ENCODE measurements around the gene COL19A1.
A peak's percentile ranks its signal among the peaks of the same experiment; 100 is the strongest.
"Not testable (repeated sequence)": the region's sequence is repeated elsewhere in the genome, so short reads cannot be mapped to it uniquely, and the experiment has no call there.

Gene COL19A1

DNA sequence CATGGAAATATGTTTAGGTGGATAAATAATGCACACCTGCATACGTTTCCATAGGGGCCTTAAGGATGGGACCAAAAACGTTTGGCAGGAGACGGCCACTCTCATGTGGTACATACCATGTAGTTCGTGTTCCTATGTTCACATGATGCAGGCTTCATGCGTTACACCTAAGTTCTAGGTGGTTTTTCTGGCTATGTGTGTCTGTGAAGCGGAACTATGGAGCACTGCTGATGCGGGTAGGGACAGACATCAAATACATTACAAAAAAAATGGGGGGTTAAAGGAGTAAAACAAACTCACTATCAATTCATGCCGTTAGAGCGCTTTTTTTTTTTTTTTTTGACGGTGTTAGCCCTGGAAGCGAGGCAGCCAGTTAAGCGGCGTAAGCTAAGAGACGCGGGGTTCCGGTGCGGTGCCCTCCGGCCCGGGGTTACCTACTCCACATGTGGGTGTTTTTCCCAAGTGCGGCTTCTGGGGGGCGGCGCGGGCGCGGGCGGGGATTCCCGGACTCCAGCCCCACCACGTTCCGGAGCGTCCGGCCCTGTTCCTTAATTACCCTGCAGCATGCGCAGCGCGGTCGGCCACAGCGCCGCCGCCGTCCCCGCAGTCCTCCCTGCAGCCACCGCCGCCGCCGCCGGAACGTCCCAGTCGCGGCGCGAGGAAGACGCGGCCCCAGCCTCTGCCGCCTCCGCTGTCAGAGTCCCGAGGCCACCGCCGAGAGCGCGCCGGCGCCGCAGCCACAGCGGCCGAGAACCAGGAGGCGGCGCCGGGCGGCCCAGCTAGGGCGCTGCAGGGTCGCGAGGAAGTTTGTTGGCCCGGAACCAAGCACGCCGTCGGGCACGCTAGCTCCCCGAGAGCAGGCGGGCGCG is 648 bp downstream of the COL19A1 start:
- peak; percentile 52 for DNase-seq (ENCODE audit: low spot score)

DNA sequence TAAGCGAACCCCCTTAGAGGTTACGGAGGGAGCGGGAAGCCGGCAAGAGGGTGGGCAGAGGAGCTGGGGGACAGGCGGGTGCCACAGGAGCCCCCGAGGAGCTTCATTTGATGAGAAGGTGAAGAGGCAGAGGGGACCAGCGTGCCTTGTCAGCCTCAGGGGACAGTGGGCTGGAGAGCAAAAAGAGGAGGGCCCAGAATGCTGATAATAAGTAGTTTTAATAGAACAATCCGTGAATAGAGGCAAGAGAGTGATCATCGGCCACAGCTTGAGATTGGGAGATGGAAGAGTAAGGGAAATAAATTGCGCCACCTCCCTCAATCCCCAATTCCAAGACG is 1.3 kb downstream of the COL19A1 start:
- no peak for DNase-seq (ENCODE audit: low spot score)

DNA sequence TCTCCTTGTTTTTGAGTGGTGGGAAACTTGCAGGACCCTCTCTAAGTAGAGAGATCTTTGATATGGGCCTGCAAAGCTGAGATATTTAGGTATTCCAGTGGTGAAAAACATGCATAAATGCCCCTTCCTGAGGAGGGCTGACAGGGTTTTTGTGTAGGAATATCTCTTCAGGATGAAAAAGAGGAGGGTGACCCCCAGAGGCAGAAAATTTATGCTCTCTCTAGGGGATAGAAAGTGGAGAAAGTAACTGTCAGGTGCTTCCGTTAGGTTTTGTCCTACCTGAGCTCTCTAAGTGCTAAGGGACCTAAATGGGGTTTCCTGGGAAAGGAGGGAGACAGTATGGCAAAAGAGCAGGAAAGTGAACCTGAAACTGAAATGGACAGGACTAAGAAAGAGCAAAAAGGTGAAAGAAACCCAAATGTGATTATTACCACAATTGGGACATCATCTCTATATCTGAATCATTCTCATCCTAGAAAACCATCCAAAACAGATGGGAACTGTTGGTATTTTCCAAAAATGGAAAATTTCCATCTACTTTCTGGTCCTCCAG is 2.0 kb downstream of the COL19A1 start:
- DNase-seq (ENCODE audit: low spot score), result no peak

DNA sequence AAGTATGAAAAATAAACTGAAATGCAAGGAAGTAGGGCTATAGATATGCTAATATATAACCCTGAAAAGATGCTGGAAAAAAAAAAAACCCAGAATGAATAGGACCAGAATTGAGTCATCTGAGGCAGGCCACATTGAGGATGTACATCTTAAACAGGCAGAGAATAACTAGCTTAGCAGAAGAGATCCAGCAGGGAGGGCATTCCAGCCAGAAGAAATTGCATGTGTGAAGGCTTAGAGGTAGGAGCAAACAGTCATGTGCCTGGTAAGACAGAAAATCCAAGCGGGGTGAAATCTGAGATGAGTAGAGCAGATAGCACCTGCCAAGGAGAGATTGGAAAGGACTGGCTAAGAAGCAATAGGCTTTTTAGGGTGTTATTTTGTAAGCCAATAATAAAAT is 2.6 kb downstream of the COL19A1 start:
- no peak for DNase-seq (ENCODE audit: low spot score)

DNA sequence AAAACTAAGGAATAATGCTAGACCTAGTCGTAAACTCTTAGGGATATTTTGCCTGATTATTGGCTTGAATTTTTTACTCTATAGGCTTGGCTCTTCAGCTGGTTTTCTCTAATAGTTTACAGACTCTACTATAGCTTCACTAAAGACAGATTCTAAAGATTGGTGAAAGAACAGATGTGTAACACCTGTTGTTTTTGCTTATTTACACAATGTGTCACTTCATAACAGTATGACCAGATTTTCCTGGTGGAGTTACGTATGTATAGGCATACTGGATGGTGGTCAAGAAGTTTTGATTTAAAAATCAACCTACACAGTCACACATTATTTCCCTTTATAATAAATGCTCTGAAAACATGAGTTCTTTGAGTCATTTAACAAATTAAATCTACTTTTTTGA is 4.8 kb downstream of the COL19A1 start:
- no peak for DNase-seq (ENCODE audit: low spot score)

DNA sequence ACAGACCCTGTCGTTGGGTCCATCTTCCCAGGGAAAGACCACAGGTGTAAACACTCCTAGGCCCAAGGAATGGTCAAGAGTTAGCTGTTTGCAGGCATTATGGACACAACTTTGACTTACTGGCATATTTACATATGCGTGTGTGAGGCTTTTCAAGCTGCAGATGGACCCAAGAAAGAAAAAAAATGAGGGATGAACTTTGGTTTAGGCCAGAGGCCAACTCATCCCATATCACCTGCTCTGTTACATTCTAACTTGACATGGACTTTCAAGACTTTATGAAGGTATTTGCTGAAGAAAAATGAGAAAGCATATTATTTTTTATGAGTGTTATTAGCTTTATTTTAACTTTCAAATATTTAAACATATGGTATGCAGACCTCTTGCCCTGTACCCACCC is 6.9 kb downstream of the COL19A1 start:
- no peak for DNase-seq (ENCODE audit: low spot score)

DNA sequence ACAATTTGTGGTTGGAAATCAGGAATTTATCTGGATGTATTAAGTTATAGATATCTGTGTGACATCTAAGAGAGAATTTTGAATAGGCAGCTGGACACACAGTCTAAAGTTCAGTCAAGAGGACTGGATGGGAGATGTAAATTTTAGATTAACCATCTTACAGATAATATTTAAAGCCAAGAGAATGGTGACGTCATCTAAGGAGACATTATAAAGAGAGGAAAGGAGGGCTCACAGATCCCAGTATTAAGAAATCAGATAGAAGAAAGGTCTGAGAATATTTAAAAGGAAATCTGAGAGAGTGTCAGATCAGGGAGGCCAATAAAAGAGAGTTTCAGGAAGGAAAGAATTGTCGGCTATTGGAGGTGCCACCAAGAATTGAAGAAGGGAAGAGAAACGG is 9.4 kb downstream of the COL19A1 start:
- DNase-seq (ENCODE audit: low spot score), result no peak

DNA sequence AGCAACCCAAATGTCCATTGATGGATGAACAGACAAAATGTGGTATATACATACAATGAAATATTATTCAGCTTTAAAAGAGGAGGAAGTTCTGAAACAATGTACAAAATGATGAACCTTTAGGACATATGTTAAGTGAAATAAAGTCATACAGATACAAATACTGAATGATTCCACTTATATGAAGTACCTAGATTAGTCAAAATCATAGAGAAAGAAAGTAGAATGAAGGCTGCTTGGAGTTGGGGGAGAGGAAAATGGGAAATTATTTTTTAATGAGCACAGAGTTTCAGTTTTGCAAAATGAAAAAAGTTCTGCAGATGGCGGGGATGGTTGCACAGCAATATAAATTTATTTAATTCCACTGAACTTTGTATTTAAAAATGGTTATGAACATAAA is 12.4 kb downstream of the COL19A1 start:
- no peak for DNase-seq (ENCODE audit: low spot score)

DNA sequence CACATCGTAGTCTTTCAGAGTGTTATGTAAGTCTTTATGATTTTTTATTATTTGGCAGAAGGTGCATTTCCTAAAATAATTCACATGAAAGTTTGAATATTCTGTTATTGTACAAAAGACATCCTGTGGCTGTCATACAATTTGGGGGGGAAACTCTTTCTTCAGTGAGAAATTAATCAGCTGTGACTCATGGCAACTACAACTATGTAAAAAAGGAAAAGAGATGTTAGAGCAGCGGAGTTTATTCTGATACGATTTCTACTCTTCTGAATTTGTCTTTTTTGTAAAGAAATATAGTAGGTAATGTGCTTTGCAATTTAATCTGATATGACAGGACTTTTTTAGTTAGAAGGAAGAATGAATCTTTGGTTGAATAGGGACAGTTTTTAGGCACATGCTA is 14.2 kb downstream of the COL19A1 start:
- no peak for DNase-seq (ENCODE audit: low spot score)

DNA sequence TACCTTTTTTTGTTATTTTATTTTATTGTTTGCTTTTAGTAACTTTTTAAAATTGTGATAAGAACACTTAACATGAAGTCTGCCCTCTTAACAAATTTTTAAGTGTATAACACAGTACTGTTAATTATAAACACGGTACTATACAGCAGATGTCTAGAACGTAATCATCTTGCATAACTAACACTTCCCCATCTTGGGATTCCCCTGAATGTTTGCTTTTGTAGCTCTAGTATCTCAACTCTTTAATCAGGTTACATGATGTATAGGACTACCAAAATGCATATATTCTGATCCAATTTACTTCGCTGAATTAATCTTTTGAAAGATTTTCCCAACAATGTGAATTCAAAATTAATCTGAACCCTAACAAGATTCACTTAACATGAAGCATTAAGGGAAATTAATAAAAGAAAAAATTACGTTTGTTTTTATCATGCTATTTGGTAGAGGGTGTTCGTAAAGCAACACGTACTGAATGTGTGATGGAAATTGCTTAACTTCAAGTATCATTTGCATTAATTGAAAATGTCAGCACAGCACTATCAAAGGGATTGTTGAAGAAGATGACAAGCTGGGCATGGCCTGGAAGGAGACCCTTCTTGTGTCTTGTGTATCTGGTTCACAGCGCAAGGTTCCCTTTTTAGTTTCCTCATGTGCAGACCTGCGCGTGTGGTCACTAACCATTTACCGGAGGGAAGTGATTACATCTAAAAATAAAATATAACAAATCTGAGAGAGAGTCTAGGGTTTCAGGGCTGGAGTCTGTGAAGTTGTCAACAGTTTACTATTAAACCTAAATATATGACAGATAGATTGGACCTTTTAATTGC is 15.2 kb downstream of the COL19A1 start:
- no peak for DNase-seq (ENCODE audit: low spot score)

DNA sequence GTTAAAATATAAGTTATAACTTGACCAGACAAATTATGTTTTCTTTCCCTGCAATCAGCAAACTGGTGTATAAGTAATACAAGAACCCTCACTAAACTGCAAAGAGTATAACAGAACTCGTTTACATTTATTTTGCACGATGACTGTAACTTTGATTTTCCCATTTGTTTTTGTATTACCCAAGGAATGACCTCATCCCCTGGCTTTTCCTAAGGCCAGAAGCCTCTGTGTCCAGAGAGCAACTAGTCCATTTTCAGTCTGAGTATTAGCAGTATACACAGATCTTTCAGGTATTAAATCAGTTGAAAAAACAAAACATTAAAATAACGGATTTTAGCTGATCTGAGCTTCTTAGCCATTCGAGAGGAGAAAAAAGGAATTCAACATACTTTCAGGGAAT is 17.2 kb downstream of the COL19A1 start:
- no peak for DNase-seq (ENCODE audit: low spot score)

DNA sequence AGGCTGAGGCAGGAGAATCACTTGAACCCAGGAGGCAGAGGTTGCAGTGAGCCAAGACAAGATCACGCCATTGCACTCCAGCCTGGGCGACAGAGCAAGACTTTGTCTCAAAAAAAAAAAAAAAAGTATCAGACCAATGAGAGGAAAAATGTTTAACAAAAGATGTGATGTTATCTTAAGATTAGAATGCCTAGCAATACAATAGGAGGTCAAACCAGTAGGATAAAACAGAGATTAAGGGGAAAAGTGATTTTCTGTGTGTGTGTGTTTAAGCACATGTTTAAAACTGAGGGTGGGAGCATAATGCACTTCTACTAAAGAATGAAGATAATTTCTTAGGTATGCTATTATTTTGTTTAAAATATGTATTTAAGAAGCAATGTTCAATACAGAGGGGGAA is 17.9 kb downstream of the COL19A1 start:
- DNase-seq (ENCODE audit: low spot score), result no peak

DNA sequence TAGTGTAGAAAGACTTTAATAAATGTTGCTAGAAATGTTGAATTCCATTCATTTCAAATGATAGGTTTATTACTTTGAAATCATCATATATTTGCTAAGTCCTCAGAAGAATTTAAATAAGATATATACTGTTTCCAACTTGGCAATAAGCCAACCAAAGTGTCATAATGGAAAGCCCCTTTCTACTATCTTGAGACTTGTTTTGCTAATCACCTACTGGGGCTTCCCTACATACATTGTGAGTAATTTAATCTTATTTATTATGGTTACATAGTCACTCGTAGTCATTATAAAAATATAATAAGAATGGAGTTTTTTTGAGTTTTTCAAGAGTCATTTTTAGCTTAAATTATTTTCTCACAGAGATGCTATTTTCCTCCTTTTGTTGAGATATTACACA is 20.7 kb downstream of the COL19A1 start:
- DNase-seq (ENCODE audit: low spot score), result peak; percentile 7

DNA sequence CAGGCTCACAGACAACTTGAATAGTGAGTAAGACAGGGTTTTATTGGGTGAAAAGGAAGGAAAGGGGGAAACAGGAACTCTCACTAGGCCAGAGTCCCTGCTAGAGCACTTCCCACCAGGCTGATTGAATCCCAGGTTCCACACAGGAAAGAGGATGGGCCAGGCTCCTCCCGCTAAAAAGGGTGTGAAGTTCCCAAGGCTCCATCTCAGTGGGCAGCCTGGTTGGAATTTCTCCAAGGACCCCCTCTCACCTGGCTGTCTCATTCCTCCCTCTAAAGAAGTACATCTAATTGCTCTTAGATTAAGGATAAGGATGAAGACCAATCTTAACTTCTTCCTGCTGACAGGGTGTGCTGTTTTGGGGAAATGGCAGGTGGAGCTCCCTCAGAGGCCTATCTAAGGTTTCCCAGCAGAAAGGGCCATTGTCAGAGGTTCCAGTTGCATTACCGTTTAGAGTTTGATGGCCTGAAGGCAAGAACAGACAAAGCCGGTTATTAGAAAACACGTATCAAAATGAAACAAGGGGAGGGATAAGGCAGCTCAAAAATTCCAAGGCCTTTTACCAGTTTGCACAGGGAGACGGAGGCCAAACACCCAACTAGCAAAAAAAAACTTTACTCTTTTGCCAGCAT is 21.5 kb downstream of the COL19A1 start:
- no peak for DNase-seq (ENCODE audit: low spot score)

DNA sequence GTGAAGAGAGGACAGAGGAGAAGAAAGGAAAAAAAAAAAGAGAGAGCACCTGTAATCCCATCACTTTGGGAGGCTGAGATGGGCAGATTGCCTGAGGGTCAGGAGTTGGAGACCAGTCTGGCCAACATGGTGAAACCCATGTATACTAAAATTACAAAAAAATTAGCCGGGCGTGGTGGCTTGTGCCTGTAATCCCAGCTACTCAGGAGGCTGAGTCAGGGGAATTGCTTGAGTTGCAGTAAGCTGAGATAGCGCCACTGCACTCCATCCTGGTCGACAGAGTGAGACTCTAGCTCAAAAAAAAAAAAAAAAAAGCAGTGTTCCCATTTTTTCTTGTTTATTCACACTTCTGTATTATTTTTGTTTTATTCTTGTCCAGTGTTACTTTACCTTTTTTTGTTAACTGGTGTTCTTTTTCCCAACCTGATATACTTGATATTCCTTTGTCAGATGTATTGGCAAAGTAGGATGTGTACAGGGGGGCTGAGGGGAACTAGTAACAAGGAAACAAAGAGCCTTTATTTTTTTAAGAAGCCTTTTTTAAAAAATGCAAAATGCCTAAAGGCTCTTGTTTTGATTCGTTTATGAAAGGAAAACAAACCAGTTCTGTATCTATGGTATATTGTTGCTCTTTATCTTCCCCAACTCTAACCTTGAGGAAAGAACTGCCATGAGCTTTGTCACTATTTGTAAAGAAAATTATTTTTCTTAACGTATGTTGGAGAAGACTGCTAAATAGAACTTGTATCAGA is 22.3 kb downstream of the COL19A1 start:
- DNase-seq (ENCODE audit: low spot score), result no peak

DNA sequence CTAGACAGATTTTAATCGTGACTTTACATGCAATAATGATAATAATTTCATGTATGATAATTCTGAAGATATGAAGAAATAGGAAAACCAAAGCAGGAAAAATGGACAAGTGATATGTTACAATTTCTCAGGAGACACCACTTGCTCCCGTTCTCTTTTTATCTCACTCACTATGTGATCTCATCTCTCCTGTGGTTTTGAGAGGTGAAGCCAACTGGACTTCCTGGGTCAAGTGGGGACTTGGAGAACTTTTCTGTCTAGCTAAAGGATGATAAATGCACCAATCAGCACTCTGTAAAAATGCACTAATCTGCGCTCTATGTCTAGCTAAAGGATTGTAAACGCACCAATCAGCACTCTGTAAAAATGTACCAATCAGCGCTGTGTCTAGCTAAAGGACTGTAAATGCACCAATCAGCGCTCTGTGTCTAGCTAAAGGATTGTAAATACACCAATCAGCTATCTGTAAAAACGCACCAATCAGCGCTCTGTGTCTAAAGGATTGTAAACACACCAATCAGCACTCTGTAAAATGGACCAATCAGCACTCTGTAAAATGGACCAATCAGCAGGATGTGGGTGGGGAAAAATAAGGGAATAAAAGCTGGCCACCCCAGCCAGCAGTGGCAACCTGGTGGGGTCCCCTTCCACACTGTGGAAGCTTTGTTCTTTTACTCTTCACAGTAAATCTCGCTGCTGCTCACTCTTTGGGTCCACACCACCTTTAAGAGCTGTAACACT is 23.0 kb downstream of the COL19A1 start:
- not testable (repeated sequence) for DNase-seq (ENCODE audit: low spot score)

DNA sequence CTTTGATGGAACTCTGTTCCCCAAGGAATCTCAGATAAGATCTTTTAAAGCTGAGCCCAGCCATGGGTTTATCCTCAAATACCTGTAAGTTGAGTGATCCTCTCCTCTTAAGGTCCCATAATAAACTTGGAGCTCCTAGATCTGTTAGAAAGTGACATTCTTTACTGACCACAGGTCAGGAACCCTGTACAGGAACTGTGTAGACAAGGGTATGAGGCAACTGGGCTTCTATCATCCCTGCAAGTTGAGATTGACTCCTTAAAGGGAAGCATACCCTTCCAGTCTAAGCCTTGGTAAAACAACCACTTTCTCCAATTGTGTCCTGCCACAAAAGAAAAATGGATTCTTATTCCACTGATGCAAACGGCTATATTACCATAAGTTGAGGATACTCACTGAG is 26.2 kb downstream of the COL19A1 start:
- DNase-seq (ENCODE audit: low spot score), result not testable (repeated sequence)

DNA sequence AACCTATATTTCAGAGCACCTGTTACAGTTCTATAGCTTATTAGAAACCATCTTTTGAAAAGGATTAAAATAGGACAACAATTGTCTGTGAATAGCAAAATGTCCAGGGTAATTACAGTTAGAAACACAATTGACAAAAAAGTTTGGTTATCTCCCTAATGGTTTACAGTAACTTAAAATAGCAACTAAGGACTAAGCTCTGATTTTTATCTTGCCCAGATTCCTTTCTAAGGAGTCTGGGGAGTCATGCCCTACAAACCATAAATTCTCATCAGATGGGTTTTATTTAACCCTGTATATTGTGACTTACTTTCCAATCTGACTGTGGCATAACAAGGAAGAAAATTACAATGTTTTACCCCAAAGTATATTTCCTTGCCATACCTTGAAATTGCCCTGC is 26.9 kb downstream of the COL19A1 start:
- not testable (repeated sequence) for DNase-seq (ENCODE audit: low spot score)

DNA sequence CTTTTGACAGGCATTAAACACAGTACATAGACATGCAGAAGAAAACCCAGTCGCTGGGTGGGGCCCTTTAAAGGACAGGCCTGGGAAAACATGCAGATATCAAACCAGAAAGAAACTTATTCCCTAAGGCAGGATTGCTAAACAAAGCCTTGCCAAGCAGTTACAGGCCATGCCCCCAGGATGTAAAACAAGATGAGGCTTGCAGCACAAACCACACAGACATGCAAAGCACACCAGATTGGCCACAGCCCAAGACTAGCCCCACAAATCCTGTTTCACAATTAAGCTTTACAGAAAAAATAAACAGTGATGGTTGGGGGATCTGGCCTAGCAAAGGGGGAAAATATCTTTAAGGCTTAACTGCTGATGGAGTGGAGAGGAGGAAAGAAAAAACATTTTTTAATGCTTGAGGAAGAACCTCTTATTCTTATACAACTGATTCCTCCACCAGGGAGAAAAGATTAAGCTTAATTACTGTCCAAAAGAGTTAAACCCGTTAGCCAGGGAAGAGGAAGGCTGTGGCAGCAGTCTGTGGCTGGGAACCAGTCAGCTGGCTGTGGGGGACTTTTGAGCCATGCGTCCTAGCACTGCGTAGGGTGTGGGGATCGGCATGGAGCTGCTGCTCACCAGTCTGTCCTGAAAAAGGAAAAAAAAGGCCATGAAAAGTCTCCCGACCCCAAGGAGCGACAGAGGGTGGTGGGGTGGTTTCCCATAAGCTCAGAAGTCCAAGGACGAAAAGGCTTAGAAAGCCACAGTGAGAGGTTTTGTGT is 28.4 kb downstream of the COL19A1 start:
- DNase-seq (ENCODE audit: low spot score), result no peak

DNA sequence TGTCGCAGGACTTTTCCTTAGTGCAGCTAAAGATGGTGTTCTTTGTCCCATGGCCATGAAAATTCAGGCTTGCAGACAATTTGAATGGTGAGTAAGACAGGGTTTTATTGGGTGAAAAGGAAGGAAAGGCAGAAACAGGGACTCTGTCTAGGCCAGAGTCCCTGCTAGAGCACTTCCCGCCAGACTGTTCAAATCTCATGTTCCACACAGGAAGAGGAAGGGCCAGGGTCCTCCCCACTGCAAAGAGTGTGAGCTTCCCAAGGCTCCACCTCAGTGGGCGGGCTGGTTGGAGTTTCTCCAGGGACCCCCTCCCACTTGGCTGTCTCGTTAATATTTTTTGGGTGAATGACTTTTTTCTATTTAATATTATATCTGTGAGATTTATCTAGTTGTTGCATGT is 29.0 kb downstream of the COL19A1 start:
- no peak for DNase-seq (ENCODE audit: low spot score)

Data from CD4-positive, alpha-beta T cell treated with Interleukin-2 at 100 ng/mL for 4 hours (primary cell).